ENCODE results near the gene CASKIN1.

DNA sequence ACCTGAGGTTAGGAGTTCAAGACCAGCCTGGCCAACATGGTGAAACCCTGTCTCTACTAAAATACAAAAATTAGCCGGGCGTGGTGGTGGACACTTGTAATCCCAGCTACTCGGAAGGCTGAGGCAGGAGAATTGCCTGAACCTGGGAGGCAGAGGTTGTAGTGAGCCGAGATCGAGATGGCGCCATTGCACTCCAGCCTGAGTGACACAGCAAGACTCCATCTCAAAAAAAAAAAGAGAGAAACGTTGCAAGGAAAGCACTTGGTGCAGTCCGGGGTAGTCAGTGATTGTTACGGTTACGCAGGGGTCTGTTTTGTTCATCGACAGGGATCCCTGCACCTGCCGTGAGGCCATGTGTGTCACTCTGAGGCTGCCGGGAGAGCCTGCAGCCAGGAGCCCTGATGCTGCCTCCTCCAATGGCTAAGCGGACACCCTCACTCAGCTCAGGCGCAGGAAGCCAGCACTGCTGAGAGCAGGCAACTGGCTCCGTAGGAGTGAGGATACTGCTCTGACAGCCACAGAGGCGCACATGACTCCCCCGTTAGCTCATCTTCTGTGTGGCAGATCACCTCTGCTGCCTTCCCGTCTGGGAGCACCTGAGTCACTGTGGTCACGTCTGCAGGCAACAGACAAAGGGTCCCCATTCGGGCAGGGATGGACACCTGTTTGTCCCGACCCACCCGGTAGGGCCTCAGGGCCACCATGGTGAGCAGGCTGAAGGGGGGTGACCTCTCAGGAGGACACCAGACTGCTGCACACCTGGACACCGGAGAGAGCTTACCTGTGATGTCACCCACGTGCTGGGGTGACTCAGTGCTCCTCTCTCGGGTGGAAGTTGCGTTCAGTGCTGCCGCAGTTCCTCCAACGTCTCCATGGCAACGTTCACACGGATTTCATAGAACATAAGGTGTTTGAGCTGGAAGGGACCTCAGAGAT, 53.2 kb downstream of the CASKIN1 start:
- TF ChIP-seq CTCF (IDR thresholded peaks at IDR 0.05; ENCODE audit: borderline replicate concordance, extremely low read depth, low read length, poor library complexity, severe bottlenecking): no peak
- no peak for TF ChIP-seq EZH2 (IDR thresholded peaks at IDR 0.05; ENCODE audit: borderline replicate concordance, low read depth, low read length, severe bottlenecking)

All from DND-41 (cell line).